ENCODE results near the gene PLPPR1. TPM values are rescaled to one million over a fixed set of nuclear protein-coding genes. Genes with fewer than 3 reads are reported as not detected.

PLPPR1 gene
- total RNA-seq, 1 experiment from 2014 or later = 2.4 TPM

GRCh38 chr9:101093620-101094019 lies 65.1 kb downstream of the PLPPR1 start:
- Histone ChIP-seq H2AFZ (ENCODE audit: low read length) (no peak overlapping the region), H3K27me3 (ENCODE audit: insufficient read depth, low read length) (no peaks in the 10 kb centered on the region), H3K4me2 (ENCODE audit: insufficient read depth, insufficient read length, low read length) (no peak overlapping the region), H3K4ac (ENCODE audit: low read depth, low read length) (no peak overlapping the region), H3T11ph (ENCODE audit: low read length) (no peak overlapping the region), H3K9ac (ENCODE audit: extremely low read depth, insufficient read length, low read length) (no peak overlapping the region), H2BK15ac (ENCODE audit: low read depth, low read length) (no peak overlapping the region), H3K23ac (ENCODE audit: insufficient read length, low read depth, low read length) (no peak overlapping the region), H2BK12ac (ENCODE audit: insufficient read length, low read depth, low read length) (no peak overlapping the region), H3K79me2 (ENCODE audit: insufficient read depth, low read length) (no peaks in the 10 kb centered on the region), H4K8ac (replicated peaks; ENCODE audit: insufficient read length, low read depth, low read length) (no peak overlapping the region), H3K9me3 (ENCODE audit: control insufficient read depth, low read depth, low read length) (no peaks in the 10 kb centered on the region), H3K23me2 (ENCODE audit: insufficient read length, low read depth, low read length, poor library complexity, severe bottlenecking) (no peaks in the 10 kb centered on the region), H4K20me1 (ENCODE audit: control insufficient read depth, insufficient read depth, insufficient read length) (no peaks in the 10 kb centered on the region), H2BK5ac (ENCODE audit: insufficient read length, low read length) (no peak overlapping the region), H2BK120ac (ENCODE audit: low read depth, low read length, poor library complexity, severe bottlenecking) (no peak overlapping the region), H3K56ac (ENCODE audit: insufficient read length, low read depth, low read length) (no peak overlapping the region), H3K14ac (ENCODE audit: insufficient read depth, low read length) (no peak overlapping the region), H3K4me1 (ENCODE audit: insufficient read depth, low read length) (peaks cover 18% of the 10 kb centered on the region), H4K5ac (ENCODE audit: insufficient read length, low read depth, low read length) (no peak overlapping the region), H3K18ac (ENCODE audit: insufficient read length, low read depth, low read length) (no peak overlapping the region), H2AK5ac (ENCODE audit: insufficient read length, low read length) (no peak overlapping the region), H3K79me1 (ENCODE audit: insufficient read depth, low read depth, low read length, poor library complexity, severe bottlenecking) (no peaks in the 10 kb centered on the region), H3K27ac (ENCODE audit: insufficient read length, low read depth, low read length) (no peak overlapping the region), H4K91ac (ENCODE audit: insufficient read length, low read depth, low read length) (no peak overlapping the region), H2BK20ac (ENCODE audit: low read depth, low read length, poor library complexity, severe bottlenecking) (no peak overlapping the region)
- H3K4me1 Mint-ChIP-seq = peaks cover 43 to 60% of the 10 kb centered on the region in 2 experiments
- TF ChIP-seq CTCF (conservative IDR thresholded peaks at IDR 0.05) = no peak
- H3K4me3 Mint-ChIP-seq = no peak overlapping the region
- no peaks in the 10 kb centered on the region for H3K27me3 Mint-ChIP-seq (ENCODE audit: low read depth)
- no peaks in the 10 kb centered on the region; a peak in 1 of 5 replicates for H3K9me3 Mint-ChIP-seq
- no peaks in the 10 kb centered on the region for H3K36me3 Mint-ChIP-seq (ENCODE audit: insufficient read depth in 1 of 3, low read depth in 3 of 3)
- no peak overlapping the region for H3K27ac Mint-ChIP-seq
- no peak for DNase-seq
